Lower lobe of right lung (tissue), 2 donors: ENCODE data around the gene C1orf115. TPM values are rescaled to one million over a fixed set of nuclear protein-coding genes. Genes with fewer than 3 reads are reported as not detected.

ENCODE experiments used
- ATAC-seq, 2 donors: fragments of 200-7000 bp; cut with Tn5 transposase; one replicate each; pipeline ENCODE4 v1.9.1; 2020 to 2022; ENCODE audit warnings: mild to moderate bottlenecking in 2 of 2, moderate library complexity in 2 of 2
- DNase-seq: peaks from one replicate; pipeline ENCODE4 v3.0.0-alpha.2; 2020
- H3K27ac ChIP-seq: fragments of 200-600 bp; one replicate; pipeline ENCODE4 v1.8.0; 2022
- H3K27me3 ChIP-seq: fragments of 200-600 bp; one replicate; pipeline ENCODE4 v1.8.0; 2022; ENCODE audit warnings: low read depth
- H3K36me3 ChIP-seq: fragments of 200-600 bp; one replicate; pipeline ENCODE4 v1.8.0; 2022; ENCODE audit warnings: mild to moderate bottlenecking
- H3K4me1 ChIP-seq: fragments of 200-600 bp; one replicate; pipeline ENCODE4 v1.8.0; 2022
- H3K4me3 ChIP-seq: fragments of 200-600 bp; one replicate; pipeline ENCODE4 v1.8.0; 2022; ENCODE audit warnings: mild to moderate bottlenecking
- H3K9me3 ChIP-seq: fragments of 200-600 bp; one replicate; pipeline ENCODE4 v1.8.0; 2022
- CTCF ChIP-seq: fragments of 200-600 bp; IDR thresholded peaks from one replicate; pipeline ENCODE4 v1.8.0; 2022; ENCODE audit warnings: antibody characterized with exemption, mild to moderate bottlenecking
- intact Hi-C: fragments of 100-400 bp; cut with DNase I; formaldehyde crosslinking; loops from one replicate; pipeline ENCODE4 v1.11.0; 2022
- long read RNA-seq: library from polyadenylated mRNA; unstranded; transcript quantifications from one replicate; pipeline ENCODE4 v2.0.0, GENCODE V29; 2021
- total RNA-seq: library from RNA; stranded (reverse); fragmentation: NEBNext Ultra II Directional; extraction: Animal tissue kit (Norgen Biotek cat#: 25700); gene quantifications from one replicate; pipeline ENCODE4 v1.2.1, GENCODE V29; 2021
- donor health status: DM: no; HTN: yes; CAD: no; lungs with severe emphysema.

The C1orf115 gene
- total RNA-seq, result 26.3 TPM
- long read RNA-seq, transcript C1orf115-201 (2 exons, 3,413 nt), result major isoform, 119 of 131 reads
- long read RNA-seq, partial matches to known transcripts, result 12 of 131 reads
- long read RNA-seq, other reads (novel, unspliced or antisense), result 0 of 131 reads

GRCh38 chr1:220690140-220691052, at the start of gene C1orf115:
Gene C1orf115, plus strand, starts transcription at chr1:220690363. Its CDS starts 40 bp downstream, at chr1:220690403.
- Histone ChIP-seq H3K4me1 (peaks cover 7% of the 10 kb centered on the region), H3K27me3 (no peaks in the 10 kb centered on the region), H3K27ac (peak within 1 kb of the TSS; percentile 79), H3K36me3 (no peaks in the 10 kb centered on the region), H3K9me3 (no peaks in the 10 kb centered on the region), H3K4me3 (peak within 1 kb of the TSS; percentile 84)
- DNase-seq (peak; percentile 83), ATAC-seq (peak; percentile 99)
- peak; percentile 98 for TF ChIP-seq CTCF
- intact Hi-C loops, result no loop called here

GRCh38 chr1:220642285-220642684, 47.9 kb upstream of the C1orf115 start:
- no peak for TF ChIP-seq CTCF
- DNase-seq (no peak), ATAC-seq (peak in 1 of 2 donors; percentile 27)
- H3K27me3 ChIP-seq, result no peaks in the 10 kb centered on the region
- H3K9me3 ChIP-seq, result no peaks in the 10 kb centered on the region
- H3K27ac ChIP-seq, result no peak overlapping the region
- intact Hi-C loops, result no loop called here
- no peaks in the 10 kb centered on the region for H3K4me1 ChIP-seq
- no peak overlapping the region for H3K4me3 ChIP-seq
- no peaks in the 10 kb centered on the region for H3K36me3 ChIP-seq

- no peaks in the 10 kb centered on the region for H3K4me1 ChIP-seq
- H3K27me3 ChIP-seq, result no peaks in the 10 kb centered on the region
- no peak overlapping the region for H3K4me3 ChIP-seq
- DNase-seq (no peak), ATAC-seq (no peak)
- H3K36me3 ChIP-seq, result no peaks in the 10 kb centered on the region
- intact Hi-C loops, result no loop called here
- TF ChIP-seq CTCF, result no peak
- H3K9me3 ChIP-seq, result no peaks in the 10 kb centered on the region
- no peak overlapping the region for H3K27ac ChIP-seq
Observed at GRCh38 chr1:220652995-220653394, 37.2 kb upstream of the C1orf115 start.

- ATAC-seq, result no peak
- no peak for TF ChIP-seq CTCF
Observed at GRCh38 chr1:220655509-220655908, 34.7 kb upstream of the C1orf115 start.

GRCh38 chr1:220655961-220656740, 34.0 kb upstream of the C1orf115 start:
- intact Hi-C loops, result no loop called here
- H3K9me3 ChIP-seq, result no peaks in the 10 kb centered on the region
- H3K36me3 ChIP-seq, result no peaks in the 10 kb centered on the region
- H3K4me3 ChIP-seq, result no peak overlapping the region
- TF ChIP-seq CTCF, result no peak
- no peaks in the 10 kb centered on the region for H3K27me3 ChIP-seq
- H3K27ac ChIP-seq, result no peak overlapping the region
- H3K4me1 ChIP-seq, result no peaks in the 10 kb centered on the region
- no peak for ATAC-seq
- DNase-seq, result no peak

More at GRCh38 chr1:220655509-220655908, 34.7 kb upstream of the C1orf115 start:
- DNase-seq, result no peak
- Histone ChIP-seq H3K4me1 (no peaks in the 10 kb centered on the region), H3K36me3 (no peaks in the 10 kb centered on the region), H3K27me3 (no peaks in the 10 kb centered on the region), H3K9me3 (no peaks in the 10 kb centered on the region), H3K27ac (no peak overlapping the region), H3K4me3 (no peak overlapping the region)
- intact Hi-C loops, result no loop called here
